Stimulated activated naive CD8-positive, alpha-beta T cell treated with anti-CD3 and anti-CD28 coated beads, Interleukin-15, amount 100 ng/mL, for 72 hours (primary cell): ENCODE measurements around the gene TC2N.
"Not testable (repeated sequence)": the region's sequence is repeated elsewhere in the genome, so short reads cannot be mapped to it uniquely, and the experiment has no call there.

Source experiments
- ATAC-seq: fragments of 150-1000 bp; cut with Tn5 transposase; 2 replicates; pipeline ENCODE4 v1.10.0; 2021; ENCODE audit warnings: mild to moderate bottlenecking, moderate library complexity
- DNase-seq, 2 donors: peaks; one replicate each; pipeline ENCODE4 v3.0.0; 2021 to 2022
- H3K27ac Mint-ChIP-seq, 2 donors: one replicate each; pipeline ENCODE4 v1.8.0; 2022; ENCODE audit warnings: mild to moderate bottlenecking in 2 of 2, mixed read lengths in 2 of 2, moderate library complexity in 2 of 2
- H3K27me3 Mint-ChIP-seq: one replicate; pipeline ENCODE4 v1.8.0; 2022; ENCODE audit warnings: mixed read lengths
- H3K4me1 Mint-ChIP-seq: one replicate; pipeline ENCODE4 v1.8.0; 2022; ENCODE audit warnings: mild to moderate bottlenecking, mixed read lengths
- H3K4me3 Mint-ChIP-seq, 2 donors: one replicate each; pipeline ENCODE4 v1.8.0; 2022; ENCODE audit warnings: mild to moderate bottlenecking in 2 of 2, mixed read lengths in 2 of 2, moderate library complexity in 1 of 2
- H3K9me3 Mint-ChIP-seq, 2 donors: one replicate each; pipeline ENCODE4 v1.8.0; 2022; ENCODE audit warnings: mixed read lengths in 2 of 2

TC2N gene

GRCh38 chr14:91835920-91836843 is 31.2 kb downstream of the TC2N start:
- H3K4me3 Mint-ChIP-seq, result peak overlapping the region; percentile 92 to 95
- DNase-seq, result peak; percentile 82 to 87
- no peaks in the 10 kb centered on the region for H3K9me3 Mint-ChIP-seq
- H3K27me3 Mint-ChIP-seq, result no peaks in the 10 kb centered on the region
- peak; percentile 91 for ATAC-seq
- peak overlapping the region; percentile 89 to 91 for H3K27ac Mint-ChIP-seq
- H3K4me1 Mint-ChIP-seq, result peaks cover 48% of the 10 kb centered on the region

- Mint-ChIP-seq H3K4me3 (peak overlapping the region; percentile 92 to 95), H3K4me1 (peaks cover 46% of the 10 kb centered on the region), H3K9me3 (no peaks in the 10 kb centered on the region), H3K27ac (peak overlapping the region in 1 of 2 donors; percentile 88), H3K27me3 (no peaks in the 10 kb centered on the region)
- DNase-seq, result peak in 1 of 2 donors; percentile 54
- peak; percentile 63 for ATAC-seq
These were observed 32.0 kb downstream of the TC2N start for GRCh38 chr14:91835197-91835919.

- H3K27me3 Mint-ChIP-seq, result no peaks in the 10 kb centered on the region
- peak overlapping the region; percentile 0 to 95 for H3K4me3 Mint-ChIP-seq
- ATAC-seq (no peak), DNase-seq (no peak)
- H3K27ac Mint-ChIP-seq, result no peak overlapping the region
- no peaks in the 10 kb centered on the region for H3K9me3 Mint-ChIP-seq
- peaks cover 51% of the 10 kb centered on the region for H3K4me1 Mint-ChIP-seq
These were observed 32.8 kb downstream of the TC2N start for GRCh38 chr14:91834571-91834970.

- H3K27me3 Mint-ChIP-seq, result no peaks in the 10 kb centered on the region
- H3K9me3 Mint-ChIP-seq, result peaks cover 7 to 8% of the 10 kb centered on the region in 2 donors
- ATAC-seq (no peak), DNase-seq (no peak)
- no peak overlapping the region for H3K27ac Mint-ChIP-seq
- peaks cover 51% of the 10 kb centered on the region for H3K4me1 Mint-ChIP-seq
- no peak overlapping the region for H3K4me3 Mint-ChIP-seq
These were observed 36.0 kb downstream of the TC2N start for GRCh38 chr14:91831337-91831736.

- peak in 1 of 2 donors; percentile 41 for DNase-seq
- no peaks in the 10 kb centered on the region for H3K27me3 Mint-ChIP-seq
- H3K9me3 Mint-ChIP-seq, result peaks cover 7 to 8% of the 10 kb centered on the region in 2 donors
- peaks cover 53% of the 10 kb centered on the region for H3K4me1 Mint-ChIP-seq
- H3K27ac Mint-ChIP-seq, result no peak overlapping the region
- peak; percentile 85 for ATAC-seq
- peak overlapping the region in 1 of 2 donors; percentile 59 for H3K4me3 Mint-ChIP-seq
These were observed 36.6 kb downstream of the TC2N start for GRCh38 chr14:91830777-91831176.

GRCh38 chr14:91829511-91829910 is 37.8 kb downstream of the TC2N start:
- Mint-ChIP-seq H3K27ac (no peak overlapping the region), H3K27me3 (no peaks in the 10 kb centered on the region), H3K4me3 (peak overlapping the region in 1 of 2 donors; percentile 1), H3K4me1 (peaks cover 51% of the 10 kb centered on the region), H3K9me3 (peaks cover 8 to 12% of the 10 kb centered on the region in 2 donors)
- ATAC-seq (no peak), DNase-seq (no peak)

- no peak overlapping the region for H3K27ac Mint-ChIP-seq
- H3K4me3 Mint-ChIP-seq, result no peak overlapping the region
- peaks cover 45% of the 10 kb centered on the region for H3K4me1 Mint-ChIP-seq
- no peak for DNase-seq
- no peak for ATAC-seq
- H3K27me3 Mint-ChIP-seq, result no peaks in the 10 kb centered on the region
- peaks cover 8 to 12% of the 10 kb centered on the region in 2 donors for H3K9me3 Mint-ChIP-seq
These were observed 39.6 kb downstream of the TC2N start for GRCh38 chr14:91827746-91828145.

- H3K4me3 Mint-ChIP-seq, result peak overlapping the region; percentile 3 to 72
These were observed 49.6 kb downstream of the TC2N start for GRCh38 chr14:91817566-91818325.

GRCh38 chr14:91814317-91814716 is 53.0 kb downstream of the TC2N start:
- Mint-ChIP-seq H3K4me3 (no peak overlapping the region), H3K9me3 (peaks cover 21 to 25% of the 10 kb centered on the region in 2 donors), H3K27me3 (no peaks in the 10 kb centered on the region), H3K4me1 (peaks cover 52% of the 10 kb centered on the region), H3K27ac (peak overlapping the region in 1 of 2 donors; percentile 1)
- ATAC-seq, result no peak
- DNase-seq, result no peak

More at GRCh38 chr14:91817566-91818325, 49.6 kb downstream of the TC2N start:
- H3K27ac Mint-ChIP-seq, result peak overlapping the region in 1 of 2 donors; percentile 88
- DNase-seq (no peak), ATAC-seq (peak; percentile 77)
- H3K9me3 Mint-ChIP-seq, result peaks cover 8 to 16% of the 10 kb centered on the region in 2 donors
- H3K4me1 Mint-ChIP-seq, result peaks cover 48% of the 10 kb centered on the region
- no peaks in the 10 kb centered on the region for H3K27me3 Mint-ChIP-seq

- no peak overlapping the region for H3K27ac Mint-ChIP-seq
- peaks cover 22% of the 10 kb centered on the region for H3K4me1 Mint-ChIP-seq
- H3K4me3 Mint-ChIP-seq, result no peak overlapping the region
- DNase-seq (no peak), ATAC-seq (no peak)
- H3K27me3 Mint-ChIP-seq, result no peaks in the 10 kb centered on the region
- peaks cover 43 to 44% of the 10 kb centered on the region in 2 donors for H3K9me3 Mint-ChIP-seq
These were observed 56.6 kb downstream of the TC2N start for GRCh38 chr14:91810699-91811098.

GRCh38 chr14:91806716-91807115 is 60.6 kb downstream of the TC2N start:
- ATAC-seq, result no peak
- Mint-ChIP-seq H3K27ac (no peak overlapping the region), H3K9me3 (peaks cover 40 to 47% of the 10 kb centered on the region in 2 donors), H3K4me1 (peaks cover 4% of the 10 kb centered on the region), H3K4me3 (no peak overlapping the region), H3K27me3 (no peaks in the 10 kb centered on the region)
- no peak for DNase-seq

- not testable (repeated sequence) for H3K27me3 Mint-ChIP-seq, H3K4me1 Mint-ChIP-seq, H3K4me3 Mint-ChIP-seq, ATAC-seq, DNase-seq, H3K27ac Mint-ChIP-seq
- peaks cover 40 to 47% of the 10 kb centered on the region in 2 donors for H3K9me3 Mint-ChIP-seq
These were observed 61.2 kb downstream of the TC2N start for GRCh38 chr14:91806094-91806493.

- H3K4me1 Mint-ChIP-seq, result peaks cover 4% of the 10 kb centered on the region
- no peak for ATAC-seq
- no peak overlapping the region for H3K4me3 Mint-ChIP-seq
These were observed 61.7 kb downstream of the TC2N start for GRCh38 chr14:91805659-91806058.

GRCh38 chr14:91801358-91801757 is 66.0 kb downstream of the TC2N start:
- Mint-ChIP-seq H3K4me1 (peaks cover 3% of the 10 kb centered on the region), H3K27me3 (no peaks in the 10 kb centered on the region), H3K4me3 (no peak overlapping the region), H3K27ac (no peak overlapping the region), H3K9me3 (peaks cover 8 to 9% of the 10 kb centered on the region in 2 donors)
- ATAC-seq (no peak), DNase-seq (no peak)

More at GRCh38 chr14:91805659-91806058, 61.7 kb downstream of the TC2N start:
- H3K9me3 Mint-ChIP-seq, result peaks cover 37 to 47% of the 10 kb centered on the region in 2 donors
- DNase-seq, result no peak
- no peaks in the 10 kb centered on the region for H3K27me3 Mint-ChIP-seq
- H3K27ac Mint-ChIP-seq, result no peak overlapping the region
